ENCODE results near the gene ANXA11. TPM values are rescaled to one million over a fixed set of nuclear protein-coding genes. Genes with fewer than 3 reads are reported as not detected.

ANXA11 gene
- total and polyA plus RNA-seq, 2 donors (not counting 1 experiment from before 2014, with no cell fraction given), result 124 to 206 TPM

- H3K4me1 ChIP-seq (ENCODE audit: control insufficient read depth, extremely low read depth, insufficient read depth, low read length), result peaks cover 22% of the 10 kb centered on the region
- TF ChIP-seq CTCF (conservative IDR thresholded peaks at IDR 0.05 in 1 of 2, IDR thresholded peaks at IDR 0.05 in 1 of 2; ENCODE audit: low read depth in 1 of 2, low read length in 2 of 2) (no peak), EZH2 (IDR thresholded peaks at IDR 0.05; ENCODE audit: low read length, missing control alignments) (no peak)
Observed at GRCh38 chr10:80133206-80133605, 72.1 kb downstream of the ANXA11 start.

GRCh38 chr10:80132299-80133139 lies 72.8 kb downstream of the ANXA11 start, which contains the start of gene PLAC9:
Gene PLAC9, plus strand, starts transcription at chr10:80132730. Its CDS starts 33 bp downstream, at chr10:80132763.
- peak within 1 kb of the TSS; percentile 96 for H3K27ac ChIP-seq (ENCODE audit: insufficient read depth, low read length)
- no peaks in the 10 kb centered on the region for H3K36me3 ChIP-seq (ENCODE audit: control insufficient read depth, insufficient read depth, low read length)
- peak within 1 kb of the TSS; percentile 14 for H2AFZ ChIP-seq (ENCODE audit: low read length)
- H3K9me3 ChIP-seq (ENCODE audit: control insufficient read depth, insufficient read depth, low read depth, low read length), result no peaks in the 10 kb centered on the region
- peak within 1 kb of the TSS; percentile 96 for H3K4me2 ChIP-seq (ENCODE audit: extremely low read depth, insufficient read depth, low read length)
- peak within 1 kb of the TSS; percentile 97 for H3K9ac ChIP-seq (ENCODE audit: insufficient read depth, low read length)
- peaks cover 13% of the 10 kb centered on the region for H3K79me2 ChIP-seq (ENCODE audit: control insufficient read depth, insufficient read depth, low read length)
- TF ChIP-seq CTCF (conservative IDR thresholded peaks at IDR 0.05 in 1 of 2, IDR thresholded peaks at IDR 0.05 in 1 of 2; ENCODE audit: low read depth in 1 of 2, low read length in 2 of 2), result no peak
- H3K4me1 ChIP-seq (ENCODE audit: control insufficient read depth, extremely low read depth, insufficient read depth, low read length), result peaks cover 17% of the 10 kb centered on the region
- DNase-seq (ENCODE audit: low read depth in 2 of 2), result peak; percentile 37 to 44
- H4K20me1 ChIP-seq (ENCODE audit: control insufficient read depth, extremely low read depth, insufficient read depth, low read length), result no peaks in the 10 kb centered on the region
- H3K27me3 ChIP-seq (ENCODE audit: control insufficient read depth, insufficient read depth, low read length), result no peaks in the 10 kb centered on the region
- peak within 1 kb of the TSS; percentile 61 to 89 (median 70) for H3K4me3 ChIP-seq (replicated peaks in 1 of 4; ENCODE audit: control extremely low read depth in 1 of 4, insufficient read depth in 1 of 4, low read depth in 3 of 4, low read length in 4 of 4)

More at GRCh38 chr10:80133206-80133605, 72.1 kb downstream of the ANXA11 start:
- Histone ChIP-seq H3K9ac (ENCODE audit: insufficient read depth, low read length) (peak overlapping the region; percentile 97), H2AFZ (ENCODE audit: low read length) (no peak overlapping the region), H3K9me3 (ENCODE audit: control insufficient read depth, insufficient read depth, low read depth, low read length) (no peaks in the 10 kb centered on the region), H3K27me3 (ENCODE audit: control insufficient read depth, insufficient read depth, low read length) (no peaks in the 10 kb centered on the region), H3K27ac (ENCODE audit: insufficient read depth, low read length) (peak overlapping the region; percentile 96), H3K36me3 (ENCODE audit: control insufficient read depth, insufficient read depth, low read length) (no peaks in the 10 kb centered on the region), H3K4me3 (replicated peaks in 1 of 4; ENCODE audit: control extremely low read depth in 1 of 4, insufficient read depth in 1 of 4, low read depth in 3 of 4, low read length in 4 of 4) (peak overlapping the region; percentile 61 to 89 (median 70)), H3K4me2 (ENCODE audit: extremely low read depth, insufficient read depth, low read length) (peak overlapping the region; percentile 96), H3K79me2 (ENCODE audit: control insufficient read depth, insufficient read depth, low read length) (peaks cover 13% of the 10 kb centered on the region), H4K20me1 (ENCODE audit: control insufficient read depth, extremely low read depth, insufficient read depth, low read length) (no peaks in the 10 kb centered on the region)
- peak in 1 of 2 donors; percentile 74 for DNase-seq (ENCODE audit: low read depth in 2 of 2)

GRCh38 chr10:80131499-80131901 lies 73.8 kb downstream of the ANXA11 start:
- Histone ChIP-seq H4K20me1 (ENCODE audit: control insufficient read depth, extremely low read depth, insufficient read depth, low read length) (no peaks in the 10 kb centered on the region), H3K27ac (ENCODE audit: insufficient read depth, low read length) (no peak overlapping the region), H3K27me3 (ENCODE audit: control insufficient read depth, insufficient read depth, low read length) (no peaks in the 10 kb centered on the region), H3K9me3 (ENCODE audit: control insufficient read depth, insufficient read depth, low read depth, low read length) (no peaks in the 10 kb centered on the region), H3K79me2 (ENCODE audit: control insufficient read depth, insufficient read depth, low read length) (peaks cover 13% of the 10 kb centered on the region), H2AFZ (ENCODE audit: low read length) (no peak overlapping the region), H3K36me3 (ENCODE audit: control insufficient read depth, insufficient read depth, low read length) (no peaks in the 10 kb centered on the region), H3K4me3 (replicated peaks in 1 of 4; ENCODE audit: control extremely low read depth in 1 of 4, insufficient read depth in 1 of 4, low read depth in 3 of 4, low read length in 4 of 4) (no peak overlapping the region), H3K4me2 (ENCODE audit: extremely low read depth, insufficient read depth, low read length) (no peak overlapping the region), H3K9ac (ENCODE audit: insufficient read depth, low read length) (no peak overlapping the region), H3K4me1 (ENCODE audit: control insufficient read depth, extremely low read depth, insufficient read depth, low read length) (peaks cover 6% of the 10 kb centered on the region)
- TF ChIP-seq CTCF (conservative IDR thresholded peaks at IDR 0.05 in 1 of 2, IDR thresholded peaks at IDR 0.05 in 1 of 2; ENCODE audit: low read depth in 1 of 2, low read length in 2 of 2), result no peak
- no peak for TF ChIP-seq EZH2 (IDR thresholded peaks at IDR 0.05; ENCODE audit: low read length, missing control alignments)
- peak in 1 of 2 donors; percentile 32 for DNase-seq (ENCODE audit: low read depth in 2 of 2)
